Heart left ventricle (tissue), 13 donors: ENCODE data around the gene LTA.

Source experiments
- POLR2A ChIP-seq, 2 donors: fragments of 450-650 bp; IDR thresholded peaks; one replicate each; pipeline ENCODE4 v1.6.1; 2017; ENCODE audit warnings: antibody characterized with exemption in 2 of 2, mild to moderate bottlenecking in 2 of 2, moderate library complexity in 2 of 2
- TF ChIP-seq, protein P1 (sequence below), 12 donors: fragments of 200-600 bp; sonication (generic) in 4 of 12; IDR thresholded peaks; one replicate each; pipeline versions ENCODE4 v1.5.0 to v1.8.0; 2018 to 2022; ENCODE audit warnings: antibody characterized with exemption in 12 of 12, mild to moderate bottlenecking in 5 of 12
- donor health status: ischemic (EF 13 %, LVEDD 7.1; RV severe dilation, severe dysfunction).
- donor health status: DM: no; HTN: yes; CAD: no.
- donor health status: DM: no; HTN: no; CAD: no.
- donor health status: ischemic (EF 25% LVEDD 6.9; RV normal size, moderate dysfunction).
- donor health status: ischemic (EF 25% LVEDD 5.7; RV mildly dilated, moderate dysfunction).
- donor health status: ischemic (EF 35%, LVEDD 5.7; RV mildly dilated, moderate dysfunction).
- donor health status: nonischemic (EF 11% LVEDD 7.7; RV severe dilation, severe dysfunction).
- donor health status: DM: yes; HTN: yes; CAD: no.
- donor health status: PGD.
- donor health status: ischemic (EF 29% LVEDD 5.4; RV normal size, mild dysfunction).
- donor health status: nonischemic (EF 23%, LVEDD 6.1; RV moderate dilation, normal function).

DNA sequence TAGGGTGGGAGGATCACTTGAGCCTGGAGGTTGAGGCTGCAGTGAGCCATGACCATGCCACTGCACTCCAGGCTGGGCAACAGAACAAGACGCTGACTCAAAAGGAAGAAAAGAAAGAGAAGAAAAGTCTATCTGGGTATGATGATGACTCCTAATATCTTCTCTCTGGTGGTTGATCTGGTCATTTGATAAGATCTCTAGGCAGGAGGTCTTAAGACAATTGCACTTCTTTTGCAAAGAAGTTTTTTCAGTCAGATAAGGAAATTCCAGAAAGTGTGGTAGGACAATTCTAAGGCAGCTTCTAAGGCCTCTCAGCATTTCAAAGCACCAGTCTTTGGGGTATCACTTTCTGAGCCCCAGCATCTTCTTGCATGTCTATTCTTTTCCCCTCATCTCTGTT lies 35.2 kb downstream of the LTA start:
- TF ChIP-seq, protein P1, sequence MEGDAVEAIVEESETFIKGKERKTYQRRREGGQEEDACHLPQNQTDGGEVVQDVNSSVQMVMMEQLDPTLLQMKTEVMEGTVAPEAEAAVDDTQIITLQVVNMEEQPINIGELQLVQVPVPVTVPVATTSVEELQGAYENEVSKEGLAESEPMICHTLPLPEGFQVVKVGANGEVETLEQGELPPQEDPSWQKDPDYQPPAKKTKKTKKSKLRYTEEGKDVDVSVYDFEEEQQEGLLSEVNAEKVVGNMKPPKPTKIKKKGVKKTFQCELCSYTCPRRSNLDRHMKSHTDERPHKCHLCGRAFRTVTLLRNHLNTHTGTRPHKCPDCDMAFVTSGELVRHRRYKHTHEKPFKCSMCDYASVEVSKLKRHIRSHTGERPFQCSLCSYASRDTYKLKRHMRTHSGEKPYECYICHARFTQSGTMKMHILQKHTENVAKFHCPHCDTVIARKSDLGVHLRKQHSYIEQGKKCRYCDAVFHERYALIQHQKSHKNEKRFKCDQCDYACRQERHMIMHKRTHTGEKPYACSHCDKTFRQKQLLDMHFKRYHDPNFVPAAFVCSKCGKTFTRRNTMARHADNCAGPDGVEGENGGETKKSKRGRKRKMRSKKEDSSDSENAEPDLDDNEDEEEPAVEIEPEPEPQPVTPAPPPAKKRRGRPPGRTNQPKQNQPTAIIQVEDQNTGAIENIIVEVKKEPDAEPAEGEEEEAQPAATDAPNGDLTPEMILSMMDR (IDR thresholded peaks at IDR 0.05): no peak
- TF ChIP-seq POLR2A (IDR thresholded peaks at IDR 0.05): no peak
